ENCODE measurements around the gene VTCN1. TPM values are rescaled to one million over a fixed set of nuclear protein-coding genes. Genes with fewer than 3 reads are reported as not detected.

Gene VTCN1
- polyA plus RNA-seq, 3 donors: 15.8 to 25.1 (median 18.7) TPM

Other genes with a start within 250 kb of the VTCN1 start
- gene CD101, start 209.2 kb downstream of the VTCN1 start, polyA plus RNA-seq (ENCODE audit: insufficient read length in 3 of 3): 1 to 10 TPM; 1.9 to 2.5 (median 2.0) TPM
- gene TTF2, start 150.6 kb downstream of the VTCN1 start, polyA plus RNA-seq (ENCODE audit: insufficient read length in 3 of 3): 10 to 100 TPM; 21.2 to 24.0 (median 23.2) TPM
- 10 to 100 TPM; 20.4 to 30.3 (median 22.3) TPM for gene TRIM45, start 89.2 kb downstream of the VTCN1 start, polyA plus RNA-seq (ENCODE audit: insufficient read length in 3 of 3)
- 10 to 100 TPM; 40.1 to 44.2 (median 41.5) TPM for gene MAN1A2, start 156.5 kb upstream of the VTCN1 start, polyA plus RNA-seq (ENCODE audit: insufficient read length in 3 of 3)